ENCODE data around the gene KLKB1.
"Not testable (repeated sequence)": the region's sequence is repeated elsewhere in the genome, so short reads cannot be mapped to it uniquely, and the experiment has no call there.

KLKB1 gene

DNA sequence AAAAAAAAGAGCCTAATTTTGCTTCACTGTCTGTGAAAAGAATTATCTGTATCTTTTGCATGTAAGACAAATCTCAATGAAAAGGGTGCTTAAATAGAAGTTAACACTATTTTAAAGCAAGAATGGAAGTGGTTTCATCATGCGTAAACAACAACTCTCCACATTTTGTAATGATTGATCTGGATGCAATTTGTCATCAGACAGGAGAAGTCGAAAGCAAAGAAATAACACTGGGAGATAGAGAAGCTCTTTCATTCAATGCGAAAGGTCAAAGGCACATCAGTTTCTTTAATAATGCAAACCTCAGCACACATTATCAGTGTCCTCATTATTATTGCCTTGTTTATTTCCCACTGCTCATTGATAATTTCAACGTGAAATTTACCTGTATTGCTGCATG lies 8.8 kb downstream of the KLKB1 start:
- TF ChIP-seq, protein P1, sequence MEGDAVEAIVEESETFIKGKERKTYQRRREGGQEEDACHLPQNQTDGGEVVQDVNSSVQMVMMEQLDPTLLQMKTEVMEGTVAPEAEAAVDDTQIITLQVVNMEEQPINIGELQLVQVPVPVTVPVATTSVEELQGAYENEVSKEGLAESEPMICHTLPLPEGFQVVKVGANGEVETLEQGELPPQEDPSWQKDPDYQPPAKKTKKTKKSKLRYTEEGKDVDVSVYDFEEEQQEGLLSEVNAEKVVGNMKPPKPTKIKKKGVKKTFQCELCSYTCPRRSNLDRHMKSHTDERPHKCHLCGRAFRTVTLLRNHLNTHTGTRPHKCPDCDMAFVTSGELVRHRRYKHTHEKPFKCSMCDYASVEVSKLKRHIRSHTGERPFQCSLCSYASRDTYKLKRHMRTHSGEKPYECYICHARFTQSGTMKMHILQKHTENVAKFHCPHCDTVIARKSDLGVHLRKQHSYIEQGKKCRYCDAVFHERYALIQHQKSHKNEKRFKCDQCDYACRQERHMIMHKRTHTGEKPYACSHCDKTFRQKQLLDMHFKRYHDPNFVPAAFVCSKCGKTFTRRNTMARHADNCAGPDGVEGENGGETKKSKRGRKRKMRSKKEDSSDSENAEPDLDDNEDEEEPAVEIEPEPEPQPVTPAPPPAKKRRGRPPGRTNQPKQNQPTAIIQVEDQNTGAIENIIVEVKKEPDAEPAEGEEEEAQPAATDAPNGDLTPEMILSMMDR (conservative IDR thresholded peaks at IDR 0.05; ENCODE audit: control insufficient read depth, insufficient read depth, low read depth, low read length): no peak
- H3K4me3 ChIP-seq (ENCODE audit: control insufficient read depth, low read depth, low read length): no peak overlapping the region

GRCh38 chr4:186240452-186240847 lies 13.1 kb downstream of the KLKB1 start:
- TF ChIP-seq, protein P1 (conservative IDR thresholded peaks at IDR 0.05; ENCODE audit: control insufficient read depth, insufficient read depth, low read depth, low read length): no peak
- no peak for DNase-seq (ENCODE audit: low read depth)
- H3K4me3 ChIP-seq (ENCODE audit: control insufficient read depth, low read depth, low read length): no peak overlapping the region

More for the DNA sequence above, 8.8 kb downstream of the KLKB1 start:
- no peak for DNase-seq (ENCODE audit: low read depth)

- no peak overlapping the region for H3K4me3 ChIP-seq (ENCODE audit: control insufficient read depth, low read depth, low read length)
- no peak for DNase-seq (ENCODE audit: low read depth)
- TF ChIP-seq, protein P1 (conservative IDR thresholded peaks at IDR 0.05; ENCODE audit: control insufficient read depth, insufficient read depth, low read depth, low read length): no peak
Observed at GRCh38 chr4:186240848-186241491, 13.7 kb downstream of the KLKB1 start.

DNA sequence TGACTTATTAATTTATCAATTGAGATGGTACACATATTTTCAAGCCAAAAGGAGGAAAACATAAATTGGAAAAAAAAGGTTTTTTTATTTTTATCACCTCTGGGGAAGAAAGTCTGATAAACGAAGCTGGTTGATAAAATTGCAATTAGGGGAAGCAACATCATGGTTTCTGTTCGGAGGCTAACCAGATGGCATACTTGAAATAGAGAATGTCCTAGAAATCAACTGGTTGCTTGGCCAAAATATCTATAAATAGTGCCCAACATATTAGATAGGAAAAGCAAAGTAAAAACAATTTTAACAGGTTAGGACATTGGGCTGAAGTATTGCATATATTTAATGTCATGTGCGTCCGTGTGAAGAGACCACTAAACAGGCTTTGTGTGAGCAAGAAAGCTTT lies 14.3 kb downstream of the KLKB1 start:
- no peak for DNase-seq (ENCODE audit: low read depth)
- TF ChIP-seq, protein P1 (conservative IDR thresholded peaks at IDR 0.05; ENCODE audit: control insufficient read depth, insufficient read depth, low read depth, low read length): no peak
- H3K4me3 ChIP-seq (ENCODE audit: control insufficient read depth, low read depth, low read length): no peak overlapping the region

GRCh38 chr4:186242031-186242430 lies 14.7 kb downstream of the KLKB1 start:
- H3K4me3 ChIP-seq (ENCODE audit: control insufficient read depth, low read depth, low read length); DNase-seq (ENCODE audit: low read depth): not testable (repeated sequence)

- H3K4me3 ChIP-seq (ENCODE audit: control insufficient read depth, low read depth, low read length): no peak overlapping the region
- no peak for DNase-seq (ENCODE audit: low read depth)
- TF ChIP-seq, protein P1 (conservative IDR thresholded peaks at IDR 0.05; ENCODE audit: control insufficient read depth, insufficient read depth, low read depth, low read length): no peak
Observed at GRCh38 chr4:186243331-186243730, 16.0 kb downstream of the KLKB1 start.

- no peak for DNase-seq (ENCODE audit: low read depth)
- TF ChIP-seq, protein P1 (conservative IDR thresholded peaks at IDR 0.05; ENCODE audit: control insufficient read depth, insufficient read depth, low read depth, low read length): no peak
- H3K4me3 ChIP-seq (ENCODE audit: control insufficient read depth, low read depth, low read length): no peak overlapping the region
Observed at GRCh38 chr4:186244835-186245234, 17.5 kb downstream of the KLKB1 start.

DNA sequence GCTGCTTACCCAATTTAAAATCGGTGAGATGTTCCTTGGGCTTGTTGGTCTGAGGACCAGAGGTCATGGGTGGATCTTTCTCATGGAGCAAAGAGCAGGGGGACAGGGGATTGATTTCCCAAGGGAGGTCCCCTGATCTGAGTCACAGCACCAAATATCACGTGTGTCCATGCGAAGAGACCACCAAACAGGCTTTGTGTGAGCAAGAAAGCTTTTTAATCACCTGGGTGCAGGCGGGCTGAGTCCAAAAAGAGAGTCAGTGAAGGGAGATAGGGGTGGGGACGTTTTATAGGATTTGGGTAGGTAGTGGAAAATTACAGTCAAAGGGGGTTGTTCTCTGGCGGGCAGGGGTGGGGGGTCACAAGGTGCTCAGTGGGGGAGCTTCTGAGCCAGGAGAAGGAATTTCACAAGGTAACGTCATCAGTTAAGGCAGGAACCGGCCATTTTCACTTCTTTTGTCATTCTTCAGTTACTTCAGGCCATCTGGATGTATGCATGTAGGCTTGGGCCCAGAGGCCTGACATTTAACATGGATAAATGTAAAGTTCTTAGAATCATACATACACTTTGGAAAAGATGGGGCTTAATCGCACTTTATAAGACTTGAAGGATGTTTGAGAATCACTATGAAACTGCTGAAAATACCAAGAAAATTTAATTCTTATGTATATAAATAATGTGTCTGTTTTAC lies 19.9 kb downstream of the KLKB1 start:
- not testable (repeated sequence) for DNase-seq (ENCODE audit: low read depth); H3K4me3 ChIP-seq (ENCODE audit: control insufficient read depth, low read depth, low read length)

All from fibroblast of mammary gland (primary cell).